HG03139 (cell line): Measurements from ENCODE around the gene CCDC160.

Experiments
- ATAC-seq: cut with Tn5 transposase; IDR thresholded peaks from one replicate; pipeline ENCODE4 v1.9.1; 2021; ENCODE audit not compliant: unreplicated experiment

Gene CCDC160

DNA sequence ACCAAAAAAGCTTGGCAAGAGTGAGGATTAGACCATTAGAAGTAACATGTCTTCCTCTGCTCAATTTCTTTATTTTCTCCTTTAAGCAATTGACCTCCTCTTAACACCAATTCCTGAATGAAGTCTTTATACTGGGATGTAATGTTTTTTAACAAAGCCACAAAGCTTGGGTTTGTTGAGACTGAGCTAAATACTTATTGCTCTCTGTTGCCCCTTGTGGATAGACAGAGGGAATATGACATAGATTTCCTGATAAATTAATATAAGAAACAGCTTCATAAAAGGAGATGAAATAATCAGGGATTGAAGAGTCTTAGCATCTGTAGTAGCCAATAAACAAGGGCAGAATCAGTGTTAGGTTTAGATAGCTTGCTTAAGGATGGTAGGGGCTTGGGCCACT is 57.6 kb downstream of the CCDC160 start:
- ATAC-seq, result no peak
